Liver (tissue), 9 donors: ENCODE measurements around the gene COQ8A. TPM values are rescaled to one million over a fixed set of nuclear protein-coding genes. Genes with fewer than 3 reads are reported as not detected.

ENCODE experiments used
- DNase-seq: peaks from one replicate; pipeline ENCODE4 v3.0.0-alpha.2; 2017; ENCODE audit warnings: low spot score
- H3K27ac ChIP-seq, 2 donors: one replicate each; pipeline ENCODE4 v1.7.0; 2013; ENCODE audit warnings: inconsistent platforms in 2 of 2, low read length in 2 of 2, control low read depth in 1 of 2, low read depth in 1 of 2, mild to moderate bottlenecking in 1 of 2
- H3K27me3 ChIP-seq, 4 donors: one replicate each; pipeline versions ENCODE4 v1.6.1 to v1.7.0; 2013; ENCODE audit warnings: low read length in 3 of 4, inconsistent platforms in 1 of 4, mild to moderate bottlenecking in 1 of 4, moderate library complexity in 1 of 4; ENCODE audit not compliant: control insufficient read depth in 4 of 4, insufficient read depth in 4 of 4
- H3K36me3 ChIP-seq, 4 donors: one replicate each; pipeline versions ENCODE4 v1.6.1 to v1.7.0; 2013; ENCODE audit warnings: low read length in 3 of 4, mild to moderate bottlenecking in 3 of 4, low read depth in 1 of 4, moderate library complexity in 1 of 4; ENCODE audit not compliant: control insufficient read depth in 4 of 4, insufficient read depth in 3 of 4
- H3K4me1 ChIP-seq, 4 donors: one replicate each; pipeline versions ENCODE4 v1.6.1 to v1.7.0; 2013; ENCODE audit warnings: low read length in 3 of 4, mild to moderate bottlenecking in 3 of 4, moderate library complexity in 1 of 4; ENCODE audit not compliant: control insufficient read depth in 4 of 4, insufficient read depth in 4 of 4
- H3K4me3 ChIP-seq, 3 donors: one replicate each; pipeline versions ENCODE4 v1.6.1 to v1.7.0; 2013; ENCODE audit warnings: low read length in 3 of 3, control low read depth in 1 of 3, low read depth in 1 of 3, mild to moderate bottlenecking in 1 of 3
- H3K9ac ChIP-seq, 2 donors: one replicate each; pipeline ENCODE4 v1.7.0; 2013; ENCODE audit warnings: low read length in 2 of 2, mild to moderate bottlenecking in 2 of 2, moderate library complexity in 2 of 2, control low read depth in 1 of 2, low read depth in 1 of 2
- H3K9me3 ChIP-seq, 4 donors: one replicate each; pipeline versions ENCODE4 v1.6.1 to v1.7.0; 2013; ENCODE audit warnings: low read length in 3 of 4; ENCODE audit not compliant: control insufficient read depth in 4 of 4
- ATF3 ChIP-seq: IDR thresholded peaks from 2 replicates; pipeline ENCODE4 v1.6.1; 2016; ENCODE audit warnings: antibody characterized with exemption
- CTCF ChIP-seq: fragments of 150-350 bp; IDR thresholded peaks from 2 replicates; pipeline ENCODE4 v1.5.1; 2017; ENCODE audit warnings: improper control_type of control experiment, low read depth, low read length; ENCODE audit not compliant: missing input control
- EGR1 ChIP-seq, 2 donors: IDR thresholded peaks; 2 replicates each; pipeline ENCODE4 v1.6.1; 2016 to 2018; ENCODE audit warnings: antibody characterized with exemption in 2 of 2, low read depth in 2 of 2
- FOXA2 ChIP-seq: IDR thresholded peaks from 2 replicates; pipeline ENCODE4 v1.6.1; 2016; ENCODE audit warnings: antibody characterized with exemption
- GABPA ChIP-seq, 2 donors: IDR thresholded peaks in 1 of 2; conservative IDR thresholded peaks in 1 of 2; 2 replicates each; pipeline ENCODE4 v1.6.1; 2016; ENCODE audit warnings: antibody characterized with exemption in 2 of 2, mild to moderate bottlenecking in 1 of 2, moderate library complexity in 1 of 2
- HNF4A ChIP-seq, 2 donors: conservative IDR thresholded peaks; 2 replicates each; pipeline ENCODE4 v1.6.1; 2016; ENCODE audit warnings: antibody characterized with exemption in 2 of 2, mild to moderate bottlenecking in 2 of 2
- HNF4G ChIP-seq: IDR thresholded peaks from 2 replicates; pipeline ENCODE4 v1.6.1; 2016; ENCODE audit warnings: antibody characterized with exemption
- JUND ChIP-seq, 2 donors: IDR thresholded peaks; 2 replicates each; pipeline ENCODE4 v1.6.1; 2016; ENCODE audit warnings: antibody characterized with exemption in 2 of 2
- MAX ChIP-seq: IDR thresholded peaks from 2 replicates; pipeline ENCODE4 v1.6.1; 2016; ENCODE audit warnings: antibody characterized with exemption
- RAD21 ChIP-seq, 2 donors: IDR thresholded peaks; 2 replicates each; pipeline ENCODE4 v1.6.1; 2016; ENCODE audit warnings: antibody characterized with exemption in 2 of 2, mild to moderate bottlenecking in 2 of 2
- REST ChIP-seq: IDR thresholded peaks from 2 replicates; pipeline ENCODE4 v1.6.1; 2016; ENCODE audit warnings: antibody characterized with exemption, mild to moderate bottlenecking
- RXRA ChIP-seq, 2 donors: IDR thresholded peaks; 2 replicates each; pipeline ENCODE4 v1.6.1; 2017 to 2018; ENCODE audit warnings: antibody characterized with exemption in 2 of 2, mild to moderate bottlenecking in 1 of 2
- SP1 ChIP-seq: IDR thresholded peaks from 2 replicates; pipeline ENCODE4 v1.6.1; 2018; ENCODE audit warnings: antibody characterized with exemption, mild to moderate bottlenecking
- TAF1 ChIP-seq: conservative IDR thresholded peaks from 2 replicates; pipeline ENCODE4 v1.6.1; 2016; ENCODE audit warnings: antibody characterized with exemption, mild to moderate bottlenecking
- YY1 ChIP-seq: IDR thresholded peaks from 2 replicates; pipeline ENCODE4 v1.6.1; 2016; ENCODE audit warnings: antibody characterized with exemption, mild to moderate bottlenecking
- ZBTB33 ChIP-seq: IDR thresholded peaks from 2 replicates; pipeline ENCODE4 v1.6.1; 2016; ENCODE audit warnings: antibody characterized with exemption
- WGBS: extraction: QIAGEN DNeasy Blood & Tissue Kit; methylation state at CpG from one replicate; pipeline ENCODE4 v1.1.7; 2013; 5-methylcytosine and 5-hydroxymethylcytosine counted together
- polyA plus RNA-seq, 2 donors: library from polyadenylated mRNA; stranded (reverse) in 1 of 2; unstranded in 1 of 2; fragments of 200-250 nt in 1 of 2; fragments of >200 nt in 1 of 2; fragmentation: Nextera tagmentation in 1 of 2; extraction: Ambion mirVana in 1 of 2; gene quantifications; one replicate each; pipeline versions ENCODE4 v1.2.1 to v1.2.3, GENCODE V29; 2013 to 2015
- total RNA-seq, 2 donors: library from RNA; depleted of rRNA; stranded (reverse); fragments of >200 nt; gene quantifications; one replicate each; pipeline ENCODE4 v1.2.3, GENCODE V29; 2014
- donor health status: healthy.
- donor health status: healthy.
- donor health status: healthy.
- donor health status: healthy.
- donor health status: healthy.

Gene COQ8A
- total and polyA plus RNA-seq, 4 donors, result 24.4 to 60.0 (median 54.9) TPM

- Histone ChIP-seq H3K27me3 (no peaks in the 10 kb centered on the region), H3K36me3 (peaks cover 4 to 36% (median 13%) of the 10 kb centered on the region in 4 donors), H3K4me3 (no peak overlapping the region), H3K9ac (no peak overlapping the region), H3K9me3 (no peaks in the 10 kb centered on the region), H3K4me1 (peaks cover 6 to 9% (median 7%) of the 10 kb centered on the region in 4 donors), H3K27ac (peak overlapping the region in 1 of 2 donors; percentile 19)
- WGBS, result 45% methylated on average over 10 of the region's 10 CpGs
- no peak for DNase-seq
- no peak for TF ChIP-seq EGR1 (IDR thresholded peaks at IDR 0.05; ENCODE audit: low read depth in 2 of 2)
- TF ChIP-seq YY1, result peak; percentile 46
- TF ChIP-seq SP1, result peak; percentile 39
- TF ChIP-seq HNF4A (conservative IDR thresholded peaks at IDR 0.05), result peak; percentile 86 to 87
- TF ChIP-seq TAF1, result no peak
- no peak for TF ChIP-seq FOXA2
- peak in 1 of 2 donors; percentile 11 for TF ChIP-seq RAD21 (IDR thresholded peaks at IDR 0.05)
- TF ChIP-seq HNF4G, result peak; percentile 40
- TF ChIP-seq RXRA (IDR thresholded peaks at IDR 0.05), result peak; percentile 18 to 42
Observed at GRCh38 chr1:226990133-226990716, 50.1 kb downstream of the COQ8A start.

- WGBS, result 97% methylated on average over 4 of the region's 4 CpGs
- no peak overlapping the region for H3K9ac ChIP-seq
- DNase-seq, result no peak
- H3K27ac ChIP-seq, result no peak overlapping the region
- H3K4me3 ChIP-seq, result no peak overlapping the region
- no peaks in the 10 kb centered on the region for H3K9me3 ChIP-seq
- TF ChIP-seq YY1, result no peak
- TF ChIP-seq RAD21 (IDR thresholded peaks at IDR 0.05), result no peak
- no peak for TF ChIP-seq RXRA (IDR thresholded peaks at IDR 0.05)
- no peak for TF ChIP-seq HNF4A (conservative IDR thresholded peaks at IDR 0.05)
- TF ChIP-seq JUND (IDR thresholded peaks at IDR 0.05), result no peak
- no peak for TF ChIP-seq ATF3
- no peak for TF ChIP-seq ZBTB33
- TF ChIP-seq REST, result no peak
- no peak for TF ChIP-seq FOXA2
- TF ChIP-seq TAF1, result no peak
- no peak for TF ChIP-seq SP1
- TF ChIP-seq GABPA (IDR thresholded peaks at IDR 0.05 in 1 of 2, conservative IDR thresholded peaks at IDR 0.05 in 1 of 2), result no peak
- TF ChIP-seq CTCF, result no peak
- no peak for TF ChIP-seq EGR1 (IDR thresholded peaks at IDR 0.05; ENCODE audit: low read depth in 2 of 2)
- no peak for TF ChIP-seq MAX
- peaks cover 3 to 20% (median 7%) of the 10 kb centered on the region in 4 donors for H3K36me3 ChIP-seq
- H3K27me3 ChIP-seq, result no peaks in the 10 kb centered on the region
- peaks cover 6 to 9% (median 7%) of the 10 kb centered on the region in 4 donors for H3K4me1 ChIP-seq
Observed at GRCh38 chr1:226991920-226992319, 51.8 kb downstream of the COQ8A start.
